PC-9 (cell line): Measurements from ENCODE around the gene CD180.

Experiments used
- CTCF ChIP-seq: fragments of 200-600 bp; sonication (generic); conservative IDR thresholded peaks from 2 replicates; pipeline ENCODE4 v1.6.1; 2017; ENCODE audit warnings: mixed run types, antibody characterized with exemption, mild to moderate bottlenecking, moderate library complexity
- EZH2 ChIP-seq: fragments of 200-600 bp; sonication (generic); IDR thresholded peaks from 2 replicates; pipeline ENCODE4 v1.8.0; 2017; ENCODE audit warnings: antibody characterized with exemption, low read depth

- TF ChIP-seq CTCF, result no peak
- no peak for TF ChIP-seq EZH2
These were observed 16.8 kb downstream of the CD180 start for GRCh38 chr5:67179697-67180361.
